ENCODE measurements around the gene SPATA12. TPM values are rescaled to one million over a fixed set of nuclear protein-coding genes. Genes with fewer than 3 reads are reported as not detected.

SPATA12 gene
- total and polyA plus RNA-seq, 2 experiments from 2014 or later = 0.10 to 0.65 TPM

DNA sequence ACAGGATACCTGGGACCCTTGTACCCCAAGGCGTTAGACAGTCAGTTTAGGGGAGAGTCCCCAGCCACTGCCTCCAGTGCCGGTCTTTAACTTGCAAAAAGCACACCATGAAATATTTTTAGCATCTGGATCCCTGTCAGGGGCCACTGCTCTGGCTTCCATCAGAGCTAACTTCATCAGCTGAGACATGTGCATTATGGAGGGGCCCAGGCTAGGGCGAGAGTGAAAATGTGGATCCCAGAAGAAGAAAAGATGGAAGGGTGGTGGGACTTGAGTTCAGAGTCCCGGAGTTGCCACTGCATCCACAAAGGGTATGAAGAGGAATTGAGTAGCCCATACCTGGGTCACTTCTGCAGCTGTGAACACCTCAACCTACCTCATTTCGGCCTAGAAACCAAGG lies 23.5 kb upstream of the SPATA12 start:
- no peak for TF ChIP-seq EZH2 (IDR thresholded peaks at IDR 0.05; ENCODE audit: low read depth, unreplicated experiment)
- no peak for TF ChIP-seq CREB1 (CRISPR knock-in tag; IDR thresholded peaks at IDR 0.05; ENCODE audit: low read depth)
- TF ChIP-seq, protein P1, sequence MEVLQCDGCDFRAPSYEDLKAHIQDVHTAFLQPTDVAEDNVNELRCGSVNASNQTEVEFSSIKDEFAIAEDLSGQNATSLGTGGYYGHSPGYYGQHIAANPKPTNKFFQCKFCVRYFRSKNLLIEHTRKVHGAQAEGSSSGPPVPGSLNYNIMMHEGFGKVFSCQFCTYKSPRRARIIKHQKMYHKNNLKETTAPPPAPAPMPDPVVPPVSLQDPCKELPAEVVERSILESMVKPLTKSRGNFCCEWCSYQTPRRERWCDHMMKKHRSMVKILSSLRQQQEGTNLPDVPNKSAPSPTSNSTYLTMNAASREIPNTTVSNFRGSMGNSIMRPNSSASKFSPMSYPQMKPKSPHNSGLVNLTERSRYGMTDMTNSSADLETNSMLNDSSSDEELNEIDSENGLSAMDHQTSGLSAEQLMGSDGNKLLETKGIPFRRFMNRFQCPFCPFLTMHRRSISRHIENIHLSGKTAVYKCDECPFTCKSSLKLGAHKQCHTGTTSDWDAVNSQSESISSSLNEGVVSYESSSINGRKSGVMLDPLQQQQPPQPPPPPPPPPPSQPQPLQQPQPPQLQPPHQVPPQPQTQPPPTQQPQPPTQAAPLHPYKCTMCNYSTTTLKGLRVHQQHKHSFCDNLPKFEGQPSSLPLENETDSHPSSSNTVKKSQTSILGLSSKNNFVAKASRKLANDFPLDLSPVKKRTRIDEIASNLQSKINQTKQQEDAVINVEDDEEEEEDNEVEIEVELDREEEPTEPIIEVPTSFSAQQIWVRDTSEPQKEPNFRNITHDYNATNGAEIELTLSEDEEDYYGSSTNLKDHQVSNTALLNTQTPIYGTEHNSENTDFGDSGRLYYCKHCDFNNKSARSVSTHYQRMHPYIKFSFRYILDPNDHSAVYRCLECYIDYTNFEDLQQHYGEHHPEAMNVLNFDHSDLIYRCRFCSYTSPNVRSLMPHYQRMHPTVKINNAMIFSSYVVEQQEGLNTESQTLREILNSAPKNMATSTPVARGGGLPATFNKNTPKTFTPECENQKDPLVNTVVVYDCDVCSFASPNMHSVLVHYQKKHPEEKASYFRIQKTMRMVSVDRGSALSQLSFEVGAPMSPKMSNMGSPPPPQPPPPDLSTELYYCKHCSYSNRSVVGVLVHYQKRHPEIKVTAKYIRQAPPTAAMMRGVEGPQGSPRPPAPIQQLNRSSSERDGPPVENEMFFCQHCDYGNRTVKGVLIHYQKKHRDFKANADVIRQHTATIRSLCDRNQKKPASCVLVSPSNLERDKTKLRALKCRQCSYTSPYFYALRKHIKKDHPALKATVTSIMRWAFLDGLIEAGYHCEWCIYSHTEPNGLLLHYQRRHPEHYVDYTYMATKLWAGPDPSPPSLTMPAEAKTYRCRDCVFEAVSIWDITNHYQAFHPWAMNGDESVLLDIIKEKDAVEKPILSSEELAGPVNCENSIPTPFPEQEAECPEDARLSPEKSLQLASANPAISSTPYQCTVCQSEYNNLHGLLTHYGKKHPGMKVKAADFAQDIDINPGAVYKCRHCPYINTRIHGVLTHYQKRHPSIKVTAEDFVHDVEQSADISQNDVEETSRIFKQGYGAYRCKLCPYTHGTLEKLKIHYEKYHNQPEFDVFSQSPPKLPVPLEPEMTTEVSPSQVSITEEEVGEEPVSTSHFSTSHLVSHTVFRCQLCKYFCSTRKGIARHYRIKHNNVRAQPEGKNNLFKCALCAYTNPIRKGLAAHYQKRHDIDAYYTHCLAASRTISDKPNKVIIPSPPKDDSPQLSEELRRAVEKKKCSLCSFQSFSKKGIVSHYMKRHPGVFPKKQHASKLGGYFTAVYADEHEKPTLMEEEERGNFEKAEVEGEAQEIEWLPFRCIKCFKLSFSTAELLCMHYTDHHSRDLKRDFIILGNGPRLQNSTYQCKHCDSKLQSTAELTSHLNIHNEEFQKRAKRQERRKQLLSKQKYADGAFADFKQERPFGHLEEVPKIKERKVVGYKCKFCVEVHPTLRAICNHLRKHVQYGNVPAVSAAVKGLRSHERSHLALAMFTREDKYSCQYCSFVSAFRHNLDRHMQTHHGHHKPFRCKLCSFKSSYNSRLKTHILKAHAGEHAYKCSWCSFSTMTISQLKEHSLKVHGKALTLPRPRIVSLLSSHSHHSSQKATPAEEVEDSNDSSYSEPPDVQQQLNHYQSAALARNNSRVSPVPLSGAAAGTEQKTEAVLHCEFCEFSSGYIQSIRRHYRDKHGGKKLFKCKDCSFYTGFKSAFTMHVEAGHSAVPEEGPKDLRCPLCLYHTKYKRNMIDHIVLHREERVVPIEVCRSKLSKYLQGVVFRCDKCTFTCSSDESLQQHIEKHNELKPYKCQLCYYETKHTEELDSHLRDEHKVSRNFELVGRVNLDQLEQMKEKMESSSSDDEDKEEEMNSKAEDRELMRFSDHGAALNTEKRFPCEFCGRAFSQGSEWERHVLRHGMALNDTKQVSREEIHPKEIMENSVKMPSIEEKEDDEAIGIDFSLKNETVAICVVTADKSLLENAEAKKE (CRISPR knock-in tag; IDR thresholded peaks at IDR 0.05) = no peak
- TF ChIP-seq POLR2AphosphoS5 (IDR thresholded peaks at IDR 0.05; ENCODE audit: low read depth) = no peak
- no peak for TF ChIP-seq NANOG (IDR thresholded peaks at IDR 0.05; ENCODE audit: borderline replicate concordance)
- TF ChIP-seq STAT1 (IDR thresholded peaks at IDR 0.05; ENCODE audit: unreplicated experiment) = no peak
- TF ChIP-seq ZNF331 (CRISPR knock-in tag; IDR thresholded peaks at IDR 0.05; ENCODE audit: low read depth) = no peak
- TF ChIP-seq JUNB (IDR thresholded peaks at IDR 0.05; ENCODE audit: unreplicated experiment) = no peak
- TF ChIP-seq ZNF114 (CRISPR knock-in tag; IDR thresholded peaks at IDR 0.05) = no peak
- TF ChIP-seq ETS1 (IDR thresholded peaks at IDR 0.05) = no peak
- TF ChIP-seq CTCF (conservative IDR thresholded peaks at IDR 0.05; ENCODE audit: low read depth in 2 of 2) = no peak
- TF ChIP-seq, protein P2, sequence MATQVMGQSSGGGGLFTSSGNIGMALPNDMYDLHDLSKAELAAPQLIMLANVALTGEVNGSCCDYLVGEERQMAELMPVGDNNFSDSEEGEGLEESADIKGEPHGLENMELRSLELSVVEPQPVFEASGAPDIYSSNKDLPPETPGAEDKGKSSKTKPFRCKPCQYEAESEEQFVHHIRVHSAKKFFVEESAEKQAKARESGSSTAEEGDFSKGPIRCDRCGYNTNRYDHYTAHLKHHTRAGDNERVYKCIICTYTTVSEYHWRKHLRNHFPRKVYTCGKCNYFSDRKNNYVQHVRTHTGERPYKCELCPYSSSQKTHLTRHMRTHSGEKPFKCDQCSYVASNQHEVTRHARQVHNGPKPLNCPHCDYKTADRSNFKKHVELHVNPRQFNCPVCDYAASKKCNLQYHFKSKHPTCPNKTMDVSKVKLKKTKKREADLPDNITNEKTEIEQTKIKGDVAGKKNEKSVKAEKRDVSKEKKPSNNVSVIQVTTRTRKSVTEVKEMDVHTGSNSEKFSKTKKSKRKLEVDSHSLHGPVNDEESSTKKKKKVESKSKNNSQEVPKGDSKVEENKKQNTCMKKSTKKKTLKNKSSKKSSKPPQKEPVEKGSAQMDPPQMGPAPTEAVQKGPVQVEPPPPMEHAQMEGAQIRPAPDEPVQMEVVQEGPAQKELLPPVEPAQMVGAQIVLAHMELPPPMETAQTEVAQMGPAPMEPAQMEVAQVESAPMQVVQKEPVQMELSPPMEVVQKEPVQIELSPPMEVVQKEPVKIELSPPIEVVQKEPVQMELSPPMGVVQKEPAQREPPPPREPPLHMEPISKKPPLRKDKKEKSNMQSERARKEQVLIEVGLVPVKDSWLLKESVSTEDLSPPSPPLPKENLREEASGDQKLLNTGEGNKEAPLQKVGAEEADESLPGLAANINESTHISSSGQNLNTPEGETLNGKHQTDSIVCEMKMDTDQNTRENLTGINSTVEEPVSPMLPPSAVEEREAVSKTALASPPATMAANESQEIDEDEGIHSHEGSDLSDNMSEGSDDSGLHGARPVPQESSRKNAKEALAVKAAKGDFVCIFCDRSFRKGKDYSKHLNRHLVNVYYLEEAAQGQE (IDR thresholded peaks at IDR 0.05; ENCODE audit: unreplicated experiment) = no peak
- no peak for TF ChIP-seq EZH2phosphoT487 (IDR thresholded peaks at IDR 0.05; ENCODE audit: unreplicated experiment)
- H3F3A ChIP-seq (replicated peaks; ENCODE audit: low read depth) = no peaks in the 10 kb centered on the region
- H3K27ac ChIP-seq (ENCODE audit: low read depth) = no peak overlapping the region
- H4K20me1 ChIP-seq (replicated peaks; ENCODE audit: insufficient read depth) = no peaks in the 10 kb centered on the region
- no peak overlapping the region for H2AFZ ChIP-seq
- Mint-ChIP-seq H3K27me3 (ENCODE audit: insufficient read depth, low read depth, poor library complexity) (no peaks in the 10 kb centered on the region), H3K36me3 (ENCODE audit: low read depth) (peaks cover 3% of the 10 kb centered on the region; the same call in 1 of the 3 replicates), H3K9me3 (no peaks in the 10 kb centered on the region), H3K4me1 (no peaks in the 10 kb centered on the region), H3K4me3 (no peak overlapping the region), H3K27ac (no peak overlapping the region)
- no peak overlapping the region for H3K4me3 ChIP-seq
- H3K27me3 ChIP-seq (ENCODE audit: insufficient read depth) = no peaks in the 10 kb centered on the region
- DNase-seq (ENCODE audit: low spot score) = no peak
- no peaks in the 10 kb centered on the region for H3K79me2 ChIP-seq (replicated peaks; ENCODE audit: insufficient read depth)
- ATAC-seq = no peak
- H3K36me3 ChIP-seq (ENCODE audit: insufficient read depth) = no peaks in the 10 kb centered on the region
- peaks cover 3% of the 10 kb centered on the region; the same call in 1 of the 2 replicates for H3K9me2 ChIP-seq (ENCODE audit: insufficient read depth)
- H3K4me2 ChIP-seq = no peak overlapping the region
- H3K4me1 ChIP-seq (ENCODE audit: insufficient read depth) = no peaks in the 10 kb centered on the region

Measured in GM23338 (cell line).